SK-N-SH (cell line): ENCODE measurements around the gene XPR1. TPM values are rescaled to one million over a fixed set of nuclear protein-coding genes. Genes with fewer than 3 reads are reported as not detected.

Source experiments
- CTCF ChIA-PET: fragments of 300-600, 350-600 bp; formaldehyde crosslinking; extraction: SDS; loops from one replicate; lab custom pipeline; 2021; lab: Yijun Ruan, JAX
- POLR2A ChIA-PET: fragments of 350-600 bp; sonication (Branson Sonifier 250); formaldehyde crosslinking; extraction: SDS; loops from one replicate; lab custom pipeline; 2020; ENCODE audit warnings: antibody characterized with exemption, inconsistent platforms; lab: Yijun Ruan, JAX
- DNase-seq: peaks from one replicate; pipeline ENCODE4 v3.0.0; 2012
- H2AFZ ChIP-seq: fragments of 200-600 bp; sonication (generic); 2 replicates; pipeline ENCODE4 v1.8.1; 2016; ENCODE audit warnings: antibody characterized with exemption, mild to moderate bottlenecking, low read depth
- H3F3A ChIP-seq: fragments of 200-600 bp; sonication (generic); replicated peaks from 2 replicates; pipeline ENCODE3; 2016; ENCODE audit warnings: antibody characterized with exemption, mild to moderate bottlenecking; ENCODE audit not compliant: insufficient read depth
- H3K27ac ChIP-seq, 2 experiments: fragments of 200-500 bp in 1 of 2; fragments of 200-600 bp in 1 of 2; sonication (Bioruptor generic) in 1 of 2; sonication (generic), shearing (Covaris generic) in 1 of 2; 2 replicates each; pipeline versions ENCODE4 v1.5.1 to v1.6.1; 2014 to 2016; ENCODE audit warnings: low read depth in 2 of 2, inconsistent platforms in 1 of 2, low read length in 1 of 2, mild to moderate bottlenecking in 1 of 2, mixed read lengths in 1 of 2
- H3K27me3 ChIP-seq: fragments of 200-600 bp; sonication (generic), shearing (Covaris generic); 2 replicates; pipeline ENCODE4 v1.6.1; 2016; ENCODE audit warnings: mixed run types; ENCODE audit not compliant: insufficient read depth
- H3K36me3 ChIP-seq, 2 experiments: fragments of 200-500 bp in 1 of 2; fragments of 200-600 bp in 1 of 2; sonication (Bioruptor generic) in 1 of 2; sonication (generic) in 1 of 2; replicated peaks in 1 of 2; 2 replicates each; pipeline versions ENCODE3 to v1.5.1; 2014 to 2016; ENCODE audit warnings: low read length in 1 of 2, mild to moderate bottlenecking in 1 of 2; ENCODE audit not compliant: insufficient read depth in 2 of 2, control insufficient read depth in 1 of 2
- H3K4me1 ChIP-seq, 2 experiments: fragments of 200-500 bp in 1 of 2; fragments of 200-600 bp in 1 of 2; sonication (Bioruptor generic) in 1 of 2; sonication (generic), shearing (Covaris generic) in 1 of 2; 2 replicates each; pipeline versions ENCODE4 v1.5.1 to v1.6.1; 2014 to 2016; ENCODE audit warnings: low read depth in 1 of 2, low read length in 1 of 2, mixed run types in 1 of 2; ENCODE audit not compliant: insufficient read depth in 2 of 2, control insufficient read depth in 1 of 2
- H3K4me2 ChIP-seq: fragments of 200-600 bp; sonication (generic), shearing (Covaris generic); 2 replicates; pipeline ENCODE4 v1.6.1; 2017; ENCODE audit warnings: mixed run types
- H3K4me3 ChIP-seq, 2 experiments: fragments of 200-500 bp in 1 of 2; fragments of 200-600 bp in 1 of 2; sonication (Bioruptor generic) in 1 of 2; sonication (generic), shearing (Covaris generic) in 1 of 2; 2 replicates each; pipeline versions ENCODE4 v1.5.1 to v1.8.1; 2014 to 2016; ENCODE audit warnings: low read depth in 2 of 2, inconsistent platforms in 1 of 2, low read length in 1 of 2, mild to moderate bottlenecking in 1 of 2, mixed read lengths in 1 of 2, moderate library complexity in 1 of 2
- H3K79me2 ChIP-seq: fragments of 200-600 bp; sonication (generic); 2 replicates; pipeline ENCODE4 v1.8.1; 2017; ENCODE audit warnings: mild to moderate bottlenecking; ENCODE audit not compliant: insufficient read depth
- H3K9ac ChIP-seq: fragments of 200-600 bp; sonication (generic); 2 replicates; pipeline ENCODE4 v1.6.1; 2017; ENCODE audit warnings: mixed run types
- H3K9me2 ChIP-seq: fragments of 200-600 bp; sonication (generic); 2 replicates; pipeline ENCODE4 v1.6.1; 2017; ENCODE audit warnings: mixed run types
- H3K9me3 ChIP-seq: fragments of 200-600 bp; sonication (generic); 2 replicates; pipeline ENCODE4 v1.6.1; 2017; ENCODE audit warnings: mixed run types, mild to moderate bottlenecking, moderate library complexity
- H4K20me1 ChIP-seq: fragments of 200-600 bp; sonication (generic); 2 replicates; pipeline ENCODE4 v1.6.1; 2017; ENCODE audit warnings: mild to moderate bottlenecking, mixed run types; ENCODE audit not compliant: insufficient read depth
- ELF1 ChIP-seq: IDR thresholded peaks from 2 replicates; pipeline ENCODE4 v1.4.0; 2012
- EP300 ChIP-seq, 2 experiments: IDR thresholded peaks; 2 replicates each; pipeline versions ENCODE4 v1.4.0 to v1.6.1; 2012; ENCODE audit warnings: borderline replicate concordance in 1 of 2, low read depth in 1 of 2, low read length in 1 of 2
- EZH2phosphoT487 ChIP-seq: fragments of 200-600 bp; sonication (generic); IDR thresholded peaks from 2 replicates; pipeline ENCODE4 v1.6.1; 2017; ENCODE audit warnings: low read depth, mixed run types, mild to moderate bottlenecking, antibody characterized with exemption, moderate library complexity, borderline replicate concordance
- FOSL2 ChIP-seq: IDR thresholded peaks from 2 replicates; pipeline ENCODE4 v1.4.0; 2012; ENCODE audit warnings: low read depth, mild to moderate bottlenecking, moderate library complexity, borderline replicate concordance
- GABPA ChIP-seq: IDR thresholded peaks from 2 replicates; pipeline ENCODE4 v1.4.0; 2012; ENCODE audit warnings: low read depth, mild to moderate bottlenecking
- GATA2 ChIP-seq: sonication (generic); formaldehyde crosslinking; IDR thresholded peaks from 2 replicates; pipeline ENCODE4 v1.5.0; 2020; ENCODE audit warnings: mild to moderate bottlenecking, missing genetic modification reagents
- JUND ChIP-seq: IDR thresholded peaks from 2 replicates; pipeline ENCODE4 v1.4.0; 2012
- MXI1 ChIP-seq: IDR thresholded peaks from 2 replicates; pipeline ENCODE4 v1.6.1; 2012; ENCODE audit warnings: mild to moderate bottlenecking, low read depth, low read length, improper control_type of control experiment
- RCOR1 ChIP-seq: fragments of 150-350 bp; IDR thresholded peaks from 2 replicates; pipeline ENCODE4 v1.6.1; 2017; ENCODE audit warnings: antibody characterized with exemption, low read length
- RFX5 ChIP-seq: IDR thresholded peaks from 2 replicates; pipeline ENCODE4 v1.6.1; 2012; ENCODE audit warnings: mild to moderate bottlenecking, improper control_type of control experiment, low read length
- TAF1 ChIP-seq: IDR thresholded peaks from 2 replicates; pipeline ENCODE4 v1.6.1; 2012; ENCODE audit warnings: low read depth, mild to moderate bottlenecking, low read length, moderate library complexity, borderline replicate concordance
- TCF12 ChIP-seq: IDR thresholded peaks from 2 replicates; pipeline ENCODE4 v1.4.0; 2012
- TEAD4 ChIP-seq: IDR thresholded peaks from 2 replicates; pipeline ENCODE4 v1.4.0; 2012; ENCODE audit warnings: mild to moderate bottlenecking, borderline replicate concordance; ENCODE audit not compliant: insufficient read depth
- WGBS: methylation state at CpG from one replicate; pipeline ENCODE4 v1.1.6; 2017; ENCODE audit warnings: low lambda C conversion rate; 5-methylcytosine and 5-hydroxymethylcytosine counted together
- polyA plus RNA-seq, 3 experiments: library from polyadenylated mRNA; depleted of rRNA; stranded (reverse); fragments of >200 nt; gene quantifications; 2 replicates each; pipeline ENCODE4 v1.2.3, GENCODE V29; 2012
- TF ChIP-seq, protein P1 (sequence below): fragments of 150-350 bp; IDR thresholded peaks from 2 replicates; pipeline ENCODE4 v1.6.1; 2016; ENCODE audit warnings: mild to moderate bottlenecking, low read depth, low read length
- TF ChIP-seq, protein P2 (sequence below): fragments of 150-350 bp; IDR thresholded peaks from 2 replicates; pipeline ENCODE4 v1.6.1; 2017; ENCODE audit warnings: antibody characterized with exemption, low read length, low read depth, borderline replicate concordance

Gene XPR1
- polyA plus RNA-seq, 1 of the 3 experiments (the other 2 are of a cell fraction): 7.9 TPM

DNA sequence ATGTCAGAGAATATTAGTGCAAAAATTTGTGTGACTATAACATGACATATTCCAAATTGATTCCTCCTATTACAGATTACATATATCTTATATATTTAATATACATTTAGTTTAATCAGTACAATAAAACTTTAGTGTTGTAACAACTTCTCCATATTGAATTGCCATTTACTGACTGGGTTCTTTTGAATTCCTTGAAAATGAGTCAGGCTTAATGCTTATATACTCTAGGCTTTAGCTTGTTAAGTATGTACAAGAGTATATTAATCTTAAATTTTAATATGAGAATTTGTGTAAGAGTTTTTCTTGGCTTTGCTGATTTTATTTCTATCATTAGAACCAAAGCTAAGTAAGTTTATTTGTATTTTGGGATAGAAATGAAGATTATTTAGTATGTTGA, 40.3 kb downstream of the XPR1 start:
- H3K4me3 ChIP-seq: no peak overlapping the region
- H3K36me3 ChIP-seq: peaks cover 0 to 15% of the 10 kb centered on the region in 2 experiments
- no peak overlapping the region for H3K27ac ChIP-seq
- H3K4me2 ChIP-seq: no peak overlapping the region
- peaks cover 0 to 7% of the 10 kb centered on the region in 2 experiments; a peak in 1 of 4 replicates for H3K4me1 ChIP-seq
- no peaks in the 10 kb centered on the region for H3K27me3 ChIP-seq
- H4K20me1 ChIP-seq: no peaks in the 10 kb centered on the region
- peaks cover 11% of the 10 kb centered on the region for H3K9me3 ChIP-seq
- CTCF ChIA-PET: no interaction called here
- no peaks in the 10 kb centered on the region for H3K9me2 ChIP-seq
- H3K9ac ChIP-seq: no peak overlapping the region
- no peak for DNase-seq
- H3F3A ChIP-seq: no peaks in the 10 kb centered on the region
- H3K79me2 ChIP-seq: peaks cover 43% of the 10 kb centered on the region
- H2AFZ ChIP-seq: no peak overlapping the region
- POLR2A ChIA-PET: no interaction called here
- TF ChIP-seq GABPA: no peak

DNA sequence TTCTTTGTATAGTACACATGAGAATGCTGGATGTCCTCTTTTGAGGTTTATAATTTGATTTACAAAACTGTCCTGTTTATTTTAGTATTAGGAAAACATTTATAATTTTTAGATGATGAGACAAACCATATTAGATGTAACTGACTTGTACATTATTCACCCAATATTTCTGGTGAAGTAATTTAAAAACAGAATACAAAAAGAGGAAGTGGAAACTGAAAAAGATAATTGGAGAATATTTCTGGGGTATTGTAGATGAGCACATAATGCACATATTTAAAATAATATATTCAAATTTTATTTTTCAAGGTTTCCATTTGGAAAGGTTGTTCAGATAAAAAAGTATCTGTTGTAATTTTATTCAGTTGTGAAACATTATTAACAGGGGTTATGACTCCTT, 40.7 kb downstream of the XPR1 start:
- Histone ChIP-seq H3K27ac (no peak overlapping the region), H3K79me2 (peaks cover 40% of the 10 kb centered on the region), H2AFZ (no peak overlapping the region), H3K4me1 (peaks cover 0 to 7% of the 10 kb centered on the region in 2 experiments; a peak in 1 of 4 replicates), H3K9me2 (no peaks in the 10 kb centered on the region), H3K9ac (no peak overlapping the region), H4K20me1 (no peaks in the 10 kb centered on the region), H3F3A (no peaks in the 10 kb centered on the region), H3K4me2 (no peak overlapping the region), H3K4me3 (no peak overlapping the region), H3K36me3 (peaks cover 0 to 12% of the 10 kb centered on the region in 2 experiments), H3K9me3 (peaks cover 11% of the 10 kb centered on the region), H3K27me3 (no peaks in the 10 kb centered on the region)
- ChIA-PET POLR2A (no interaction called here), CTCF (no interaction called here)
- DNase-seq: no peak
- TF ChIP-seq, protein P1, sequence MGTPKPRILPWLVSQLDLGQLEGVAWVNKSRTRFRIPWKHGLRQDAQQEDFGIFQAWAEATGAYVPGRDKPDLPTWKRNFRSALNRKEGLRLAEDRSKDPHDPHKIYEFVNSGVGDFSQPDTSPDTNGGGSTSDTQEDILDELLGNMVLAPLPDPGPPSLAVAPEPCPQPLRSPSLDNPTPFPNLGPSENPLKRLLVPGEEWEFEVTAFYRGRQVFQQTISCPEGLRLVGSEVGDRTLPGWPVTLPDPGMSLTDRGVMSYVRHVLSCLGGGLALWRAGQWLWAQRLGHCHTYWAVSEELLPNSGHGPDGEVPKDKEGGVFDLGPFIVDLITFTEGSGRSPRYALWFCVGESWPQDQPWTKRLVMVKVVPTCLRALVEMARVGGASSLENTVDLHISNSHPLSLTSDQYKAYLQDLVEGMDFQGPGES: no peak
- TF ChIP-seq TEAD4: no peak
- no peak for TF ChIP-seq RFX5
- TF ChIP-seq, protein P2, sequence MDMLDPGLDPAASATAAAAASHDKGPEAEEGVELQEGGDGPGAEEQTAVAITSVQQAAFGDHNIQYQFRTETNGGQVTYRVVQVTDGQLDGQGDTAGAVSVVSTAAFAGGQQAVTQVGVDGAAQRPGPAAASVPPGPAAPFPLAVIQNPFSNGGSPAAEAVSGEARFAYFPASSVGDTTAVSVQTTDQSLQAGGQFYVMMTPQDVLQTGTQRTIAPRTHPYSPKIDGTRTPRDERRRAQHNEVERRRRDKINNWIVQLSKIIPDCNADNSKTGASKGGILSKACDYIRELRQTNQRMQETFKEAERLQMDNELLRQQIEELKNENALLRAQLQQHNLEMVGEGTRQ: no peak
- TF ChIP-seq TAF1: no peak

DNA sequence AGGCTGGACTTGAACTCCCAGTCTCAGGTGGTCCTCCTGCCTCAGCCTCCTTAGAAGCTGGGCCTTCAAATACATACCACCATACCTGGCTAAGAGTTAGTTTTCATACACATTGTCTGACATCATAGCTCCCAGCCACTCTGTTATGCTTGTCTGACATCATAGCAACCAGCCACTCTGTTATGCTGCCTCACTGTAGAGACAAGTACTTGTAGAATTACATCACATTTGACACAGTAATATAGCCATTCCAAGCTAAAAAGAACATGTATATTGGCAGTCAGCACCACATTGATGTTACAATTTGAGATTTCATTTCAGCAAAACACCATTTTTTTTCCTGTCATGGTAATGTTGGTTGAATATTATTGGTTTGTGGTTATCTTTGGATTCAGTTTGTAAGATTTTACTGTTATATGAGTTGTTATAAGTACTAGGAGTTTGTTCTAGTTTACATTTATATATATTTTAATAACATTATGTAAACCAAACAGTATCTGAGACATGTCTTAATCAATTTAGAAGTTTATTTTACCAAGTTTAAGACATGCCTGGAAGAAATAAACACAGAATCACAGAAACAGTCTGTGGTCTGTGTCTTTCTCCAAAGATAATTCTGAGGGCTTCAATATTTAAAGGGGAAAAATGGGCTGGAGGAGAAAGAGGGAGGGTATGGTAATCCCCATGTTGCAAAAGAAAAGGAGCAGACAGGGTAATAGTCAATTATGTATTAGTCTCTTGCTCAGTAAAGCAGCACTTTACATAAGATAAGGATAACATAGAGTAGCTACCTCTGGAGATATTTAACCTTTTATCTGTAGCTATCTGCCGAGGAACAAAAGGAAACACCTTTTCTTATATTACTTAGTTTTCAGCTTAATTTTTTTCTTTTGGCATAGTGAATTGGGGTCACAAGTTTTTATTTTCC, 43.0 kb downstream of the XPR1 start:
- 48% methylated on average over 1 of the region's 1 CpG for WGBS
- POLR2A ChIA-PET: no interaction called here
- Histone ChIP-seq H3K36me3 (peaks cover 0 to 9% of the 10 kb centered on the region in 2 experiments), H3K4me2 (no peak overlapping the region), H3K4me3 (no peak overlapping the region), H3K4me1 (peaks cover 0 to 7% of the 10 kb centered on the region in 2 experiments; a peak in 1 of 4 replicates), H4K20me1 (no peaks in the 10 kb centered on the region), H3K9me2 (no peaks in the 10 kb centered on the region), H3K27me3 (no peaks in the 10 kb centered on the region), H2AFZ (no peak overlapping the region), H3F3A (no peaks in the 10 kb centered on the region), H3K9me3 (peaks cover 9% of the 10 kb centered on the region), H3K9ac (no peak overlapping the region), H3K79me2 (peaks cover 22% of the 10 kb centered on the region; the same call in 1 of the 2 replicates), H3K27ac (no peak overlapping the region)
- CTCF ChIA-PET: no interaction called here
- no peak for DNase-seq
- TF ChIP-seq, protein P1: no peak
- TF ChIP-seq JUND (no peak), ELF1 (no peak), RCOR1 (no peak), TEAD4 (no peak), EZH2phosphoT487 (no peak), GATA2 (CRISPR knock-in tag) (no peak), EP300 (IDR thresholded peaks at IDR 0.05; ENCODE audit: borderline replicate concordance in 1 of 2, low read depth in 1 of 2, low read length in 1 of 2) (no peak), FOSL2 (no peak), MXI1 (no peak), TCF12 (no peak)
